ENCODE data around the gene WDR33. TPM values are rescaled to one million over a fixed set of nuclear protein-coding genes. Genes with fewer than 3 reads are reported as not detected.
"Not testable (repeated sequence)": the region's sequence is repeated elsewhere in the genome, so short reads cannot be mapped to it uniquely, and the experiment has no call there.

The WDR33 gene
- total RNA-seq, 8 experiments from 2014 or later: 32.8 to 80.9 (median 49.2) TPM

DNA sequence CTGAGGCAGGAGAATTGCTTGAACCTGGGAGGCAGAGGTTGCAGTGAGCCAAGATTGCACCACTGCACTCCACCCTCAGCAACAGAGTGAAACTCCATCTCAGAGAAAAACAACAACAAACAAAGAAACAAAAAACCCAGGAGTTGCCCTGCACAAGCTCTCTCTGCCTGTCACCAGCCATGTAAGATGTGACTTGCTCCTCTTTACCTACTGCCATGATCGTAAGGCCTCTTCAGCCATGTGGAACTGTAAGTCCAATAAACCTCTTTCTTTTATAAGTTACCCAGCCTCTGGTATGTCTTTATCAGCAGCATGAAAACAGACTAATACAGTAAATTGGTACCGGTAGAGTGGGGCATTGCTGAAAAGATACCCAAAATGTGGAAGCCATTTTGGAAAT, 15.7 kb upstream of the WDR33 start:
- H3K4me3 ChIP-seq; in situ Hi-C loops (cut with MboI; ENCODE audit: low pct_unique_long_range_greater_than_20kb in 2 of 9, low sequenced_read_pairs in 9 of 9, unreplicated experiment in 9 of 9); ATAC-seq (replicated peaks in 6 of 8); H3K4me1 ChIP-seq (replicated peaks in 1 of 2); H3K27ac ChIP-seq: not testable (repeated sequence)
- 83 to 100% (median 100%) methylated on average over 1 to 2 of the region's 2 CpGs; no CpG with 5 or more reads in 4 of the 10 experiments for WGBS, 10 experiments

GRCh38 chr2:127826047-127826446, 15.1 kb upstream of the WDR33 start:
- WGBS, 10 experiments: 40 to 100% (median 85%) methylated on average over 2 to 12 of the region's 12 CpGs; no CpG with 5 or more reads in 2 of the 10 experiments
- H3K4me3 ChIP-seq: no peak overlapping the region
- H3K4me1 ChIP-seq (replicated peaks in 1 of 2): peaks cover 0 to 7% of the 10 kb centered on the region in 2 donors
- H3K27ac ChIP-seq: no peak overlapping the region
- in situ Hi-C loops (cut with MboI; ENCODE audit: low pct_unique_long_range_greater_than_20kb in 2 of 9, low sequenced_read_pairs in 9 of 9, unreplicated experiment in 9 of 9): no loop called here
- no peak for ATAC-seq (replicated peaks in 6 of 8)

DNA sequence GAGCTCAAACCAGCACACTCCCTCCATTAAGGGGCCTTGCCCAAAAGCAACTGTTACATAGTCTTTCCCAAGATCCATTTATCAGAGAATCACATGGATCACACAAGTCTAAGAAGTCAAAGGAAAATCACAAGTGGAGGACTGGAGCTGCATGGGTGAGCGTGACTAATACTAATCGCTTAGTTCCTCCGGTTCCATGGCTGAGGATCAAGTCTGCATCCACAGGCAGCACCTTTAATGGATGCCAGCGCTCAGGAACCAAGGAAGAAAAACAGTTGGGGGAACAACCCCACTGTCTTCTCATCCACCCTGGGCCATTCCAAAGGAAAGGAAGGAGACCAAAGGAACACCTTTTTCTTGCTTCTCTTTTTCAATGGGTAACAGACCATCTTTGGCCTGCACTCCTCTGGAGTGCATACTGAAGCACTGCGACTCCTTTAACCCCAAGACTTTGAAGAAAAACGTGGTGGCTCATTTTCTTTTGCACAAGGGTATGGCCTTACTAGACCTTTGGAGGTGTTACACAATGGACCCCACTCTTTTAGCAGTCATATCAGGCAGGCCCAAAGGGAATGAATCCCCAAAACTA, 9.2 kb upstream of the WDR33 start:
- H3K4me1 ChIP-seq (replicated peaks in 1 of 2): no peaks in the 10 kb centered on the region
- 20 to 93% (median 72%) methylated on average over 1 to 6 of the region's 6 CpGs; no CpG with 5 or more reads in 3 of the 10 experiments for WGBS, 10 experiments
- in situ Hi-C loops (cut with MboI; ENCODE audit: low pct_unique_long_range_greater_than_20kb in 2 of 9, low sequenced_read_pairs in 9 of 9, unreplicated experiment in 9 of 9): no loop called here

DNA sequence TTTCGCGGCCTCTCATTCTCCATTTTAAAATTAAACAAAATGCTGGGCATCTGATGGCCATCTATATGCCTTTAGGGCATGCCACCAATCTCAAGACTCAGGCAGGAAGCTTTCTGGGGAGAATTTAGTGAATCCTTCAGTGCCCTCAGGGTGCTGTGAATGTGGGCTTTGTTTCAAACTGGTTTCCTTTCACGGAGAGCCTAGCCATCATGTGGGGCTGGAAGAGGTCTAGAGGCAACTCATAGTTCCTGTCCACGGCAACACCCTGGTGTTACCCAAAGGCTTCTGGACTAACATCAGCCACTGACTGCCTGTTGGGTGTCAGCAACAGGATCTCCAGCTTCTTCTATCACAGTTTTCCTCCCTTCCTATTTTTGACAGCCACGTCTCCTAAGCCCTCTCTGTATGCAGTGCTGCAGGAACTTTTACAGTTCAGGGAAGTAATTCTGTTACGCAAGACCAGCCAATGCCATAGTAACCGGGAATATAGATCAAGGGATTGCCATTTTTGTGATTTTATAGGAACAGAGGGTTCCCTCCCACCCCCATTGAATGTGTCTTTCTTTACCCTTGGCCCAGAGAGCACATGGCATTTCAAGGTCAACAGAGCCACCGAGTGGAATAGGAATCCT, 7.9 kb upstream of the WDR33 start:
- no peak for ATAC-seq (replicated peaks in 6 of 8)
- Histone ChIP-seq H3K27ac (no peak overlapping the region), H3K4me3 (no peak overlapping the region), H3K4me1 (replicated peaks in 1 of 2) (no peaks in the 10 kb centered on the region)
- in situ Hi-C loops (cut with MboI; ENCODE audit: low pct_unique_long_range_greater_than_20kb in 2 of 9, low sequenced_read_pairs in 9 of 9, unreplicated experiment in 9 of 9): no loop called here
- WGBS, 10 experiments: 51 to 83% (median 73%) methylated on average over 2 to 6 of the region's 8 CpGs; no CpG with 5 or more reads in 2 of the 10 experiments

More for the DNA sequence above, 9.2 kb upstream of the WDR33 start:
- no peak for ATAC-seq (replicated peaks in 6 of 8)
- no peak overlapping the region for H3K27ac ChIP-seq
- no peak overlapping the region for H3K4me3 ChIP-seq

GRCh38 chr2:127818241-127818640, 7.3 kb upstream of the WDR33 start:
- in situ Hi-C loops (cut with MboI; ENCODE audit: low pct_unique_long_range_greater_than_20kb in 2 of 9, low sequenced_read_pairs in 9 of 9, unreplicated experiment in 9 of 9): no loop called here
- ATAC-seq (replicated peaks in 6 of 8): no peak
- Histone ChIP-seq H3K4me1 (replicated peaks in 1 of 2) (no peaks in the 10 kb centered on the region), H3K27ac (no peak overlapping the region), H3K4me3 (no peak overlapping the region)
- 40 to 73% (median 59%) methylated on average over 1 to 5 of the region's 5 CpGs; no CpG with 5 or more reads in 2 of the 10 experiments for WGBS, 10 experiments

GRCh38 chr2:127814677-127815076, 3.7 kb upstream of the WDR33 start:
- WGBS, 10 experiments: 33 to 100% (median 89%) methylated on average over 1 of the region's 1 CpG; no CpG with 5 or more reads in 5 of the 10 experiments
- H3K4me1 ChIP-seq (replicated peaks in 1 of 2): peaks cover 6% of the 10 kb centered on the region in 2 donors
- H3K27ac ChIP-seq: no peak overlapping the region
- no peak for ATAC-seq (replicated peaks in 6 of 8)
- in situ Hi-C loops (cut with MboI; ENCODE audit: low pct_unique_long_range_greater_than_20kb in 2 of 9, low sequenced_read_pairs in 9 of 9, unreplicated experiment in 9 of 9): no loop called here
- H3K4me3 ChIP-seq: no peak overlapping the region

GRCh38 chr2:127812441-127812840, 1.5 kb upstream of the WDR33 start:
- in situ Hi-C loops (cut with MboI; ENCODE audit: low pct_unique_long_range_greater_than_20kb in 2 of 9, low sequenced_read_pairs in 9 of 9, unreplicated experiment in 9 of 9); H3K4me3 ChIP-seq; H3K27ac ChIP-seq; ATAC-seq (replicated peaks in 6 of 8): not testable (repeated sequence)
- WGBS, 10 experiments: 50 to 100% (median 90%) methylated on average over 1 to 2 of the region's 3 CpGs; no CpG with 5 or more reads in 4 of the 10 experiments
- peaks cover 12 to 13% of the 10 kb centered on the region in 2 donors for H3K4me1 ChIP-seq (replicated peaks in 1 of 2)

GRCh38 chr2:127811397-127812321, 688 bp upstream of the WDR33 start:
- WGBS, 10 experiments: 30 to 98% (median 67%) methylated on average over 2 to 25 of the region's 34 CpGs
- Histone ChIP-seq H3K4me3 (peak overlapping the region; percentile 51 to 93 (median 65)), H3K4me1 (replicated peaks in 1 of 2) (peaks cover 12 to 13% of the 10 kb centered on the region in 2 donors), H3K27ac (peak overlapping the region; percentile 89 to 95)
- in situ Hi-C loops (cut with MboI; ENCODE audit: low pct_unique_long_range_greater_than_20kb in 2 of 9, low sequenced_read_pairs in 9 of 9, unreplicated experiment in 9 of 9): no loop called here
- ATAC-seq (replicated peaks in 6 of 8): peak in 1 of 8 experiments; percentile 13

GRCh38 chr2:127810156-127810618, 784 bp downstream of the WDR33 start:
- peak overlapping the region; percentile 51 to 93 (median 65) for H3K4me3 ChIP-seq
- H3K4me1 ChIP-seq (replicated peaks in 1 of 2): peaks cover 12 to 13% of the 10 kb centered on the region in 2 donors
- 0 to 4% (median 0%) methylated on average over 1 to 10 of the region's 10 CpGs; no CpG with 5 or more reads in 3 of the 10 experiments for WGBS, 10 experiments
- H3K27ac ChIP-seq: peak overlapping the region; percentile 89 to 95
- in situ Hi-C loops (cut with MboI; ENCODE audit: low pct_unique_long_range_greater_than_20kb in 2 of 9, low sequenced_read_pairs in 9 of 9, unreplicated experiment in 9 of 9): no loop called here
- ATAC-seq (replicated peaks in 6 of 8): peak in 3 of 8 experiments; percentile 1 to 3 (median 2)

DNA sequence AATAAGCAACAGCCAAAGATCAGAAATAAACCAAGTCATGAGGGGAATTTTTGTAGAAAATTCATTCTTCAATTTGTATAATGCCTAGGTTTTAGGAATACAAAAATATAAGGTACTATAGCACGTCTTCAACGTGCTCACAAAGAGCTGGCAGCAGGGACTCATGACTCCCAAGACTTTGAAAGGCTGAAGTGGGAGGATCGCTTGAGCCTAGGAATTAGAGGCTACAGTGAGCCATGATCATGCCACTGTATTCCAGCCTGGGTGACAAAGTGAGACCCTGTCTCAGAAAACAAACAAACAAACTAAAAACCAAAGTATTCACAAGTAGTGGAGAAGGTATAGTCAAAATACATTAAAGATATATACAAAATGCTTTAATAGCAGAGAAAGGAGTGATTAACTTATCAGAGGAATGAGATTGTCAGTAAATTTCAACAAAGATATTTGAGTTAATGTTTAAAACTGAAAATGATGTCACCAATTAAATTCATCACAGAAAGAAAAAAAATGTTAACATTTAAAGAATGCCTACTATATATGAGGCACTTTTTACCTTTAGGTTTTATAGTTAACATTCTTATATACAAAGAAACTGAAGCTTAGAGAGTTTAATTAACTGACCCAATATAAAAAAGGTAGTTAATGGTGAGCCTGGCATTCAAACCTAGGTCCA, 3.2 kb downstream of the WDR33 start:
- 59 to 95% (median 76%) methylated on average over 1 to 3 of the region's 3 CpGs for WGBS, 10 experiments
- in situ Hi-C loops (cut with MboI; ENCODE audit: low pct_unique_long_range_greater_than_20kb in 2 of 9, low sequenced_read_pairs in 9 of 9, unreplicated experiment in 9 of 9): no loop called here
- Histone ChIP-seq H3K4me1 (replicated peaks in 1 of 2) (peaks cover 12 to 13% of the 10 kb centered on the region in 2 donors), H3K27ac (no peak overlapping the region), H3K4me3 (no peak overlapping the region)
- ATAC-seq (replicated peaks in 6 of 8): no peak

- 20 to 100% (median 70%) methylated on average over 3 to 6 of the region's 6 CpGs; no CpG with 5 or more reads in 1 of the 10 experiments for WGBS, 10 experiments
- H3K4me1 ChIP-seq (replicated peaks in 1 of 2): peaks cover 12 to 13% of the 10 kb centered on the region in 2 donors
- in situ Hi-C loops (cut with MboI; ENCODE audit: low pct_unique_long_range_greater_than_20kb in 2 of 9, low sequenced_read_pairs in 9 of 9, unreplicated experiment in 9 of 9); ATAC-seq (replicated peaks in 6 of 8); H3K4me3 ChIP-seq; H3K27ac ChIP-seq: not testable (repeated sequence)
Observed at GRCh38 chr2:127806860-127807259, 4.1 kb downstream of the WDR33 start.

DNA sequence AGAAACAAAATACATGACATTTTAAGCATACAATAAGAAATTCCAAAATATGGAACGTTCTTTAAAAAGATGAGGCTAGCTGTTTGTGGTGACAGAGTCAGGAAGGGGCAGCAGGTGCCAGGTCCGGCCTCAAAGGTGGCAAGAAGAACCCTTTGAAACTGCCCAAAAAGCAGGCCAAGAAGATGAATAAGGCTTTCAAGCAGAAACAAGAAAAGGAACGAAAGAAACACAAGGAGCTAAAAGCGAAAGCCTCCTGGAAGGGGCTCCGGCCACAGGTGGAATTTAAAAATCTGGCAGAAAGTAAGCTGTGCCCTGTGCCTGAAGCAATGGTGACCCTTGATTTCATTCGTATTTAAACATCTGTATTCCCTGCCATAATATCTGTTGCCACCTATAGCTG, 5.5 kb downstream of the WDR33 start:
- ATAC-seq (replicated peaks in 6 of 8): no peak

More for the DNA sequence above, 5.5 kb downstream of the WDR33 start:
- in situ Hi-C loops (cut with MboI; ENCODE audit: low pct_unique_long_range_greater_than_20kb in 2 of 9, low sequenced_read_pairs in 9 of 9, unreplicated experiment in 9 of 9): no loop called here
- whole genome bisulfite sequencing, 10 experiments: 77 to 100% (median 94%) methylated on average over 2 to 6 of the region's 6 CpGs; no CpG with 5 or more reads in 1 of the 10 experiments
- no peak overlapping the region for H3K27ac ChIP-seq
- H3K4me1 ChIP-seq (replicated peaks in 1 of 2): peaks cover 5 to 7% of the 10 kb centered on the region in 2 donors
- H3K4me3 ChIP-seq: no peak overlapping the region
